ENCODE data around the gene SMIM14. TPM values are rescaled to one million over a fixed set of nuclear protein-coding genes. Genes with fewer than 3 reads are reported as not detected.
A peak's percentile ranks its signal among the peaks of the same experiment; 100 is the strongest.
"Not testable (repeated sequence)": the region's sequence is repeated elsewhere in the genome, so short reads cannot be mapped to it uniquely, and the experiment has no call there.

The SMIM14 gene
- total and polyA plus RNA-seq, 4 donors, result 42.1 to 64.1 (median 51.2) TPM

DNA sequence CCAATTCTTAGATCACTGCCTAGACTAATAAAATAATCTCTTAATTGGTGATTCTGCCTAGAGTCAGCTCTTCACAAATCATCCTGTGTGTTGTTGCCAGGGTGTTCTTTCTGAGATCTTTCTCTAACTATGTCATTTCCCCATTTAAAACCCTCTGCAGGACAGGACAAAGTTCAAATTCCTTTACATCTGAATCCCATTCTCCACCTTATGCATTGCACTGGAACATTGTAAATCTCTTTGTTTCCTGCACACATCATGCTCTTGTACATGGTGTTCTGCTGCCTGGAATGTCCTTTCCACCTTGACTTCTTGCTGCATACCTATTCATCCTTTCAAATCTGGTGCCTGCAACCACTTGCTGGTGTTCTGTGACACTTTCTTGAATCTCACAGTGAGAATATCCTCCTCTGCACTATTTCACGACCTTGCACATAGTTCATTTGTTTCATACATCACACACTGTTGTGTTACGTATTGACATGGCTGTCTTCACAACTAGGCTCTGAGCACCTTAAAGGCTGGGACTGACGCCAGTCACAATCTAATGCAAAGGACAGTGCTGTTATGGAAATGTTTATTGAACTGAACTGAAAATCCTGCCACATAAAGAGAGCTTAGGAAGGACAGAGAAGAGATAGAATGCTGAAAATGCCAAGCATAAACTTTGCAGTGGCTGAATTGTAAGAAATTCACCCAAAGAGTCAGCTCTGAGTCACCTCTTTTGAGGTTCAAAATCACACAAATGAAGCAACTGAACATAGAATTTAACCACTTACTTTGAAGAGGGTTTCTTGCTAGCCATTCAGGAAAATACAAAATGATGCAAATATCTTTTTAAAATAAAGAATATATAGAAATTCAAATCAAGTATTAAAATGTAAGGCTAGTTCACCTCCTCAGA, 26.4 kb upstream of the SMIM14 start:
- peak in 1 of 6 donors; percentile 9 for DNase-seq (ENCODE audit: low read depth in 4 of 6, low spot score in 6 of 6)
- Histone ChIP-seq H3K27ac (ENCODE audit: low read depth, low read length) (no peak overlapping the region), H3K27me3 (ENCODE audit: control insufficient read depth, insufficient read depth, low read length) (no peaks in the 10 kb centered on the region), H3K36me3 (ENCODE audit: control insufficient read depth, insufficient read depth, low read length) (no peaks in the 10 kb centered on the region), H3K4me3 (ENCODE audit: low read depth, low read length) (no peak overlapping the region), H3K9me3 (ENCODE audit: control insufficient read depth, insufficient read depth, low read length) (no peaks in the 10 kb centered on the region), H3K4me1 (ENCODE audit: control insufficient read depth, insufficient read depth, low read length) (no peaks in the 10 kb centered on the region)
- 58% methylated on average over 2 of the region's 3 CpGs for WGBS (ENCODE audit: insufficient coverage)

DNA sequence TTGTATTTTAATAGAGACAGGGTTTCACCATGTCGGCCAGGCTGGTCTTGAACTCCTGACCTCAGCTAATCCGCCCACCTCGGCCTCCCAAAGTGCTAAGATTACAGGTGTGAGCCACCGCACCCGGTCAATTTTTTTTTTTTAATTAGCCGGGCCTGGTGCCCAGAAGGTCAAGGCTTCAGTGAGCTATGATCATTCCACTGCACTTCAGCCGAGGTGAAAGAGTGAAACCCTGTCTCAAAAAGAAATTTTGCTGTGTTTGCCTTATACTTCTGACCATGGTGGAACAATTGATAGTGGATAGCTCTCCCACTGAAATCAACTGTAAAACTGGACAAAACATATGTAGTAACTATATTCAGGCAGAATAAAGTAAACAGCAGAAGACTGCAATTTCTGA, 24.0 kb upstream of the SMIM14 start:
- Histone ChIP-seq H3K9me3 (ENCODE audit: control insufficient read depth, insufficient read depth, low read length) (no peaks in the 10 kb centered on the region), H3K4me3 (ENCODE audit: low read depth, low read length) (no peak overlapping the region), H3K36me3 (ENCODE audit: control insufficient read depth, insufficient read depth, low read length) (no peaks in the 10 kb centered on the region), H3K27me3 (ENCODE audit: control insufficient read depth, insufficient read depth, low read length) (no peaks in the 10 kb centered on the region), H3K27ac (ENCODE audit: low read depth, low read length) (no peak overlapping the region), H3K4me1 (ENCODE audit: control insufficient read depth, insufficient read depth, low read length) (no peaks in the 10 kb centered on the region)
- DNase-seq (ENCODE audit: low read depth in 4 of 6, low spot score in 6 of 6), result no peak
- 98% methylated on average over 5 of the region's 7 CpGs for WGBS (ENCODE audit: insufficient coverage)

GRCh38 chr4:39660757-39661156, 22.1 kb upstream of the SMIM14 start:
- DNase-seq (ENCODE audit: low read depth in 4 of 6, low spot score in 6 of 6), result no peak
- WGBS (ENCODE audit: insufficient coverage), result no CpG with 5 or more reads among the region's 6 CpGs
- Histone ChIP-seq H3K27me3 (ENCODE audit: control insufficient read depth, insufficient read depth, low read length) (no peaks in the 10 kb centered on the region), H3K4me3 (ENCODE audit: low read depth, low read length) (no peak overlapping the region), H3K27ac (ENCODE audit: low read depth, low read length) (no peak overlapping the region), H3K36me3 (ENCODE audit: control insufficient read depth, insufficient read depth, low read length) (no peaks in the 10 kb centered on the region), H3K4me1 (ENCODE audit: control insufficient read depth, insufficient read depth, low read length) (no peaks in the 10 kb centered on the region), H3K9me3 (ENCODE audit: control insufficient read depth, insufficient read depth, low read length) (no peaks in the 10 kb centered on the region)

DNA sequence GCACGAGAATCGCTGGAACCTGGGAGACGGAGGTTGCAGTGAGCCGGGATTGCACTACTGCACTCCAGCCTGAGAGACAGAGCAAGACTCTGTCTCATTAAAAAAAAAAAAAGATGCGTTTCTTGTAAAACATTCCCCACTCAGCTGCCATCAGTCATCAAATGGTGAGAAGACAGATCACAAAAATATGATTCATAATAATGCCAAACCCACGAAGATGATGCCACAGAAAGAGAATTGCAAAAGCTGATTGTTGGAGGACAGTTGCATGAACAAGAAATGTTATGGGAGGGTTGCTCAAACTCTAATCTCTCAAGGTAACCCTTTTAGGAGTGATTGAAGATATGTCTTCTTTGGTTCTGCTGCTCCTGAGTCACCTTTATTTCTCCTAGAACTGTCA, 21.4 kb upstream of the SMIM14 start:
- 95% methylated on average over 4 of the region's 6 CpGs for WGBS (ENCODE audit: insufficient coverage)
- H3K9me3 ChIP-seq (ENCODE audit: control insufficient read depth, insufficient read depth, low read length), result no peaks in the 10 kb centered on the region
- H3K36me3 ChIP-seq (ENCODE audit: control insufficient read depth, insufficient read depth, low read length), result no peaks in the 10 kb centered on the region
- no peak overlapping the region for H3K4me3 ChIP-seq (ENCODE audit: low read depth, low read length)
- no peaks in the 10 kb centered on the region for H3K4me1 ChIP-seq (ENCODE audit: control insufficient read depth, insufficient read depth, low read length)
- H3K27me3 ChIP-seq (ENCODE audit: control insufficient read depth, insufficient read depth, low read length), result no peaks in the 10 kb centered on the region
- no peak overlapping the region for H3K27ac ChIP-seq (ENCODE audit: low read depth, low read length)
- DNase-seq (ENCODE audit: low read depth in 4 of 6, low spot score in 6 of 6), result no peak

DNA sequence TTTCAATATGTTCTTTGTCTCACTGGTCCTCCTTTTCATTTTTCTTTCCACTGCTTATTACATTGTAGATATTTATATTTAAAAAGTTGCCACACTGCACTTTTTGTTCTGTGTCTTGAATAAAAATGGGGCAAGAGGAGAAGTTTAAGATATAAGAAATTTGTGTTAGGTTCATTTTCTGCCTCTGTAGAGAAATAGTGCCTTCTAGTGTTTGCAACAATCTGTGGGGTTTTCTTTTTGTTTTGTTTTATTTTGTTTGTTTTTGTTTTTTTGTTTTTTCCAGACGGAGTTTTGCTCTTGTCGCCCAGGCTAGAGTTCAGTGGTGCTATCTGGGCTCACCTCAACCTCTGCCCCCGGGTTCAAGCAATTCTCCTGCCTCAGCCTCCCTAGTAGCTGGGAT, 20.1 kb upstream of the SMIM14 start:
- Histone ChIP-seq H3K4me3 (ENCODE audit: low read depth, low read length) (no peak overlapping the region), H3K36me3 (ENCODE audit: control insufficient read depth, insufficient read depth, low read length) (no peaks in the 10 kb centered on the region), H3K4me1 (ENCODE audit: control insufficient read depth, insufficient read depth, low read length) (no peaks in the 10 kb centered on the region), H3K27ac (ENCODE audit: low read depth, low read length) (no peak overlapping the region), H3K9me3 (ENCODE audit: control insufficient read depth, insufficient read depth, low read length) (no peaks in the 10 kb centered on the region), H3K27me3 (ENCODE audit: control insufficient read depth, insufficient read depth, low read length) (no peaks in the 10 kb centered on the region)
- WGBS (ENCODE audit: insufficient coverage), result no CpG with 5 or more reads among the region's 3 CpGs
- DNase-seq (ENCODE audit: low read depth in 4 of 6, low spot score in 6 of 6), result no peak

GRCh38 chr4:39657465-39657864, 18.8 kb upstream of the SMIM14 start:
- no peak for DNase-seq (ENCODE audit: low read depth in 4 of 6, low spot score in 6 of 6)
- no peaks in the 10 kb centered on the region for H3K4me1 ChIP-seq (ENCODE audit: control insufficient read depth, insufficient read depth, low read length)
- 100% methylated on average over 1 of the region's 6 CpGs for WGBS (ENCODE audit: insufficient coverage)
- H3K27me3 ChIP-seq (ENCODE audit: control insufficient read depth, insufficient read depth, low read length), result no peaks in the 10 kb centered on the region
- no peaks in the 10 kb centered on the region for H3K9me3 ChIP-seq (ENCODE audit: control insufficient read depth, insufficient read depth, low read length)
- H3K36me3 ChIP-seq (ENCODE audit: control insufficient read depth, insufficient read depth, low read length), result peaks cover 5% of the 10 kb centered on the region
- H3K4me3 ChIP-seq (ENCODE audit: low read depth, low read length), result no peak overlapping the region
- H3K27ac ChIP-seq (ENCODE audit: low read depth, low read length), result no peak overlapping the region

GRCh38 chr4:39656638-39657037, 18.0 kb upstream of the SMIM14 start:
- 100% methylated on average over 1 of the region's 5 CpGs for WGBS (ENCODE audit: insufficient coverage)
- not testable (repeated sequence) for H3K4me1 ChIP-seq (ENCODE audit: control insufficient read depth, insufficient read depth, low read length); H3K36me3 ChIP-seq (ENCODE audit: control insufficient read depth, insufficient read depth, low read length); H3K9me3 ChIP-seq (ENCODE audit: control insufficient read depth, insufficient read depth, low read length); H3K27me3 ChIP-seq (ENCODE audit: control insufficient read depth, insufficient read depth, low read length); H3K4me3 ChIP-seq (ENCODE audit: low read depth, low read length); H3K27ac ChIP-seq (ENCODE audit: low read depth, low read length); DNase-seq (ENCODE audit: low read depth in 4 of 6, low spot score in 6 of 6)

DNA sequence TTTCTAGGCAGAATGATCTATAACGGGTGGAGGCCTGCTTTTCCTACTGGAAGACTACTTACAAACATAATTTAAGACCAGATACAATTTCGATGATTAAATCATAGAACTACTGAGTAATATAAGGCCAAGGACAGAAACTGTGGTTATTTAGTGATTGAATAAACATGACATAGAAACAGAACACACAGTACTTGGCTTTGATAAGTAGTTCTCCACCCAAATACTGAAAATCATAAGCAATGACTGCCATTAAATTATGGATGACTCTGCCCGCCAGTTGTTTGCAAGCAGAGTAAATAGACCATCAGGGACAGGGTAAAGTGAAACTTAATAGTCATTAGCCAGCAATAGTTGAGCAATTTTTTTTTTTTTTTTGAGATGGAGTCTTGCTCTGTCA, 17.2 kb upstream of the SMIM14 start:
- Histone ChIP-seq H3K27ac (ENCODE audit: low read depth, low read length) (no peak overlapping the region), H3K9me3 (ENCODE audit: control insufficient read depth, insufficient read depth, low read length) (no peaks in the 10 kb centered on the region), H3K27me3 (ENCODE audit: control insufficient read depth, insufficient read depth, low read length) (no peaks in the 10 kb centered on the region), H3K4me3 (ENCODE audit: low read depth, low read length) (no peak overlapping the region), H3K4me1 (ENCODE audit: control insufficient read depth, insufficient read depth, low read length) (no peaks in the 10 kb centered on the region), H3K36me3 (ENCODE audit: control insufficient read depth, insufficient read depth, low read length) (peaks cover 12% of the 10 kb centered on the region)
- no CpG with 5 or more reads among the region's 3 CpGs for WGBS (ENCODE audit: insufficient coverage)
- DNase-seq (ENCODE audit: low read depth in 4 of 6, low spot score in 6 of 6), result no peak

DNA sequence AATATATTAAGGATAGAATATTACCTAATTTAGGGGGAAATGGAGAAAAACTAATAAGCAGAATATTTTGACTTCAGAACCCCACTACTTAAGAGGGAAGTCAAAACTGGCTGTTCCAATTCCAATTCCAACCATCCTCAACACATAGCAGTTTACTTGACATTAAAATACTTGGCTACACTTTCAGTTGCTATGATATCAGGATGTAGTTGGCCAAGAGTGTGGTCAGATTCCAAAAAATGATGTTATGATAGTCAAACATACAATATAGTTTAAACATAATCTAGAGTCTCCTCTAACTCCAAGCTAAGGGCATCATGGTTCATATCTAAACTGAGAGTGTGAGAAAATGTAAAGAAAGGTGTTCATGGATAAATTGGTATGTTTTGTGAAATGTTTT, 16.5 kb upstream of the SMIM14 start:
- H3K4me1 ChIP-seq (ENCODE audit: control insufficient read depth, insufficient read depth, low read length), result no peaks in the 10 kb centered on the region
- no peak for DNase-seq (ENCODE audit: low read depth in 4 of 6, low spot score in 6 of 6)
- no peaks in the 10 kb centered on the region for H3K9me3 ChIP-seq (ENCODE audit: control insufficient read depth, insufficient read depth, low read length)
- no peaks in the 10 kb centered on the region for H3K27me3 ChIP-seq (ENCODE audit: control insufficient read depth, insufficient read depth, low read length)
- H3K27ac ChIP-seq (ENCODE audit: low read depth, low read length), result no peak overlapping the region
- no peak overlapping the region for H3K4me3 ChIP-seq (ENCODE audit: low read depth, low read length)
- peaks cover 12% of the 10 kb centered on the region for H3K36me3 ChIP-seq (ENCODE audit: control insufficient read depth, insufficient read depth, low read length)

GRCh38 chr4:39651586-39651985, 12.9 kb upstream of the SMIM14 start:
- H3K9me3 ChIP-seq (ENCODE audit: control insufficient read depth, insufficient read depth, low read length); H3K4me1 ChIP-seq (ENCODE audit: control insufficient read depth, insufficient read depth, low read length); DNase-seq (ENCODE audit: low read depth in 4 of 6, low spot score in 6 of 6); H3K4me3 ChIP-seq (ENCODE audit: low read depth, low read length); H3K27ac ChIP-seq (ENCODE audit: low read depth, low read length); H3K27me3 ChIP-seq (ENCODE audit: control insufficient read depth, insufficient read depth, low read length): not testable (repeated sequence)
- H3K36me3 ChIP-seq (ENCODE audit: control insufficient read depth, insufficient read depth, low read length), result peaks cover 15% of the 10 kb centered on the region
- WGBS (ENCODE audit: insufficient coverage), result 94% methylated on average over 2 of the region's 4 CpGs

All from spinal cord (tissue), 10 donors.